HAP-1 (cell line): ENCODE measurements around the gene PCDHGA6.

Source experiments
- DNase-seq, 2 experiments: peaks; one replicate each; pipeline ENCODE4 v3.0.0-alpha.2; 2016 to 2020; ENCODE audit warnings: low spot score in 2 of 2
- H3K27me3 ChIP-seq: fragments of 250-450 bp; sonication (Bioruptor Pico); 2 replicates; pipeline ENCODE4 v1.5.1; 2020; ENCODE audit warnings: low read depth, mild to moderate bottlenecking, moderate library complexity
- H3K36me3 ChIP-seq: fragments of 250-450 bp; sonication (Bioruptor Pico); replicated peaks from 2 replicates; pipeline ENCODE4 v1.5.1; 2020; ENCODE audit warnings: mild to moderate bottlenecking
- H3K4me1 ChIP-seq: fragments of 250-450 bp; sonication (Bioruptor Pico); 2 replicates; pipeline ENCODE4 v1.5.1; 2020; ENCODE audit warnings: mild to moderate bottlenecking
- H3K4me3 ChIP-seq: fragments of 250-450 bp; sonication (Bioruptor Pico); 2 replicates; pipeline ENCODE4 v1.5.1; 2020; ENCODE audit warnings: mild to moderate bottlenecking, moderate library complexity
- H3K9me3 ChIP-seq: fragments of 250-450 bp; sonication (Bioruptor Pico); 2 replicates; pipeline ENCODE4 v1.5.1; 2020; ENCODE audit warnings: mild to moderate bottlenecking, moderate library complexity
- in situ Hi-C: fragments of 300-500 bp; cut with MboI; formaldehyde crosslinking; loops from 3 replicates; pipeline ENCODE4 v1.14.3; 2020; ENCODE audit warnings: low sequenced_read_pairs, inconsistent platforms, mixed read lengths

The PCDHGA6 gene

GRCh38 chr5:141349917-141350619 lies 23.6 kb upstream of the PCDHGA6 start, which contains the start of gene PCDHGB1:
PCDHGB1 (plus strand) TSS chr5:141350099; CDS start chr5:141350261, 162 bp downstream.
- peak; percentile 40 to 74 for DNase-seq
- H3K36me3 ChIP-seq, result no peaks in the 10 kb centered on the region
- no peaks in the 10 kb centered on the region for H3K4me1 ChIP-seq
- in situ Hi-C loops, result loop anchor here (10.0 kb wide), 1 partner anchor 215 kb away; no protein-coding TSS in a partner anchor
- H3K4me3 ChIP-seq, result no peak within 1 kb of the TSS
- H3K9me3 ChIP-seq, result no peaks in the 10 kb centered on the region
- no peaks in the 10 kb centered on the region for H3K27me3 ChIP-seq

- Histone ChIP-seq H3K4me3 (no peak overlapping the region), H3K4me1 (no peaks in the 10 kb centered on the region), H3K27me3 (no peaks in the 10 kb centered on the region), H3K9me3 (no peaks in the 10 kb centered on the region), H3K36me3 (no peaks in the 10 kb centered on the region)
- in situ Hi-C loops, result loop anchor here (10.0 kb wide), 1 partner anchor 213 kb away; no protein-coding TSS in a partner anchor
- DNase-seq, result no peak
Observed at GRCh38 chr5:141351591-141351990, 22.1 kb upstream of the PCDHGA6 start.

- no peak for DNase-seq
- Histone ChIP-seq H3K4me1 (no peaks in the 10 kb centered on the region), H3K4me3 (no peak within 1 kb of the TSS), H3K9me3 (no peaks in the 10 kb centered on the region), H3K36me3 (no peaks in the 10 kb centered on the region), H3K27me3 (no peaks in the 10 kb centered on the region)
- in situ Hi-C loops, result loop anchor here (10.0 kb wide), 1 partner anchor 210 kb away; no protein-coding TSS in a partner anchor
Observed at GRCh38 chr5:141354900-141355469, 18.7 kb upstream of the PCDHGA6 start, which contains the start of gene PCDHGA4. PCDHGA4 (plus strand) TSS chr5:141355021; CDS start chr5:141355108, 87 bp downstream.

GRCh38 chr5:141355641-141356040 lies 18.1 kb upstream of the PCDHGA6 start:
- no peaks in the 10 kb centered on the region for H3K27me3 ChIP-seq
- in situ Hi-C loops, result loop anchor here (10.0 kb wide), 1 partner anchor 209 kb away; no protein-coding TSS in a partner anchor
- H3K9me3 ChIP-seq, result no peaks in the 10 kb centered on the region
- DNase-seq, result no peak
- H3K4me1 ChIP-seq, result no peaks in the 10 kb centered on the region
- H3K36me3 ChIP-seq, result no peaks in the 10 kb centered on the region
- no peak overlapping the region for H3K4me3 ChIP-seq

DNA sequence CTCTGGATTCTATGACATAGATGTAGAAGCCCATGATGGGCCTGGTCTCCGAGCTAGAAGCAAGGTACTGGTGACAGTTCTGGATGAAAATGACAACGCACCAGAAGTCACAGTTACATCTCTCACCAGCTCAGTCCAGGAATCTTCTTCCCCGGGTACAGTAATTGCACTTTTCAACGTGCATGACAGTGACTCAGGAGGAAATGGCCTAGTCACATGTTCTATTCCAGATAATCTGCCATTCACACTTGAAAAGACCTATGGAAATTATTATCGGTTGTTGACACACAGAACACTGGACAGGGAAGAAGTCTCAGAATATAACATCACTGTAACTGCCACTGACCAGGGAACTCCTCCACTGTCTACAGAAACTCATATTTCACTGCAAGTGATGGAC lies 17.6 kb upstream of the PCDHGA6 start:
- Histone ChIP-seq H3K4me3 (no peak overlapping the region), H3K36me3 (no peaks in the 10 kb centered on the region), H3K27me3 (no peaks in the 10 kb centered on the region), H3K9me3 (no peaks in the 10 kb centered on the region), H3K4me1 (no peaks in the 10 kb centered on the region)
- no peak for DNase-seq
- in situ Hi-C loops, result loop anchor here (10.0 kb wide), 1 partner anchor 209 kb away; no protein-coding TSS in a partner anchor

GRCh38 chr5:141356950-141357349 lies 16.7 kb upstream of the PCDHGA6 start:
- H3K27me3 ChIP-seq, result no peaks in the 10 kb centered on the region
- no peaks in the 10 kb centered on the region for H3K9me3 ChIP-seq
- no peaks in the 10 kb centered on the region for H3K4me1 ChIP-seq
- no peaks in the 10 kb centered on the region for H3K36me3 ChIP-seq
- DNase-seq, result no peak
- in situ Hi-C loops, result loop anchor here (10.0 kb wide), 1 partner anchor 208 kb away; no protein-coding TSS in a partner anchor
- no peak overlapping the region for H3K4me3 ChIP-seq

GRCh38 chr5:141359790-141360426 lies 13.8 kb upstream of the PCDHGA6 start, which contains the start of gene PCDHGB2:
PCDHGB2 (plus strand) TSS chr5:141359994; CDS start chr5:141360136, 142 bp downstream.
- no peaks in the 10 kb centered on the region for H3K27me3 ChIP-seq
- in situ Hi-C loops, result loop anchor here (10.0 kb wide), 1 partner anchor 205 kb away; no protein-coding TSS in a partner anchor
- H3K4me3 ChIP-seq, result no peak within 1 kb of the TSS
- H3K4me1 ChIP-seq, result no peaks in the 10 kb centered on the region
- no peaks in the 10 kb centered on the region for H3K36me3 ChIP-seq
- peak; percentile 27 to 29 for DNase-seq
- H3K9me3 ChIP-seq, result 0 out of 2 replicates have a peak, but pooled peaks cover 3% of the 10 kb centered on the region

- in situ Hi-C loops, result no loop called here
Observed at GRCh38 chr5:141360685-141361084, 13.0 kb upstream of the PCDHGA6 start.

DNA sequence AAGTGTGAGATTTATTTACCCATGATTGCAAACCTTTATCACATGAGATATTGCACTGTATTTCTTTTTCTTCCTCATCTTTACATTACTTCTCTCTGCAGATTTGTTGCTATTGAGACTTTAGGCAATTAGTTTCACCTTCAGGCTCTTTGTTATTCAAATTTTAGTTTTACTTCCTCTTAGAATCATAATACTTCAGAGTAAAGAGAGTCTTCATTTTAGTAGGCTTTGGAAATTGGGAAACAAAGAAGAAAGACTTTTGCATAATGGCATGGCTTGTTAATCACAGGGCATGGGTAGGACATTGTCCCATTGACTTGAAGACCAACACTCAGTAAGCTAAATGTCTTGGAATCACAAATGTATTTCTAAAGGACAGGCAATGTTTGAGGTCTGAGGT lies 11.0 kb upstream of the PCDHGA6 start:
- Histone ChIP-seq H3K9me3 (0 out of 2 replicates have a peak, but pooled peaks cover 3% of the 10 kb centered on the region), H3K36me3 (no peaks in the 10 kb centered on the region), H3K27me3 (no peaks in the 10 kb centered on the region), H3K4me1 (no peaks in the 10 kb centered on the region), H3K4me3 (no peak overlapping the region)
- in situ Hi-C loops, result no loop called here
- no peak for DNase-seq

More at GRCh38 chr5:141360685-141361084, 13.0 kb upstream of the PCDHGA6 start:
- Histone ChIP-seq H3K36me3 (no peaks in the 10 kb centered on the region), H3K9me3 (0 out of 2 replicates have a peak, but pooled peaks cover 3% of the 10 kb centered on the region), H3K4me1 (no peaks in the 10 kb centered on the region), H3K4me3 (no peak overlapping the region), H3K27me3 (no peaks in the 10 kb centered on the region)
- no peak for DNase-seq

GRCh38 chr5:141363952-141364660 lies 9.6 kb upstream of the PCDHGA6 start, which contains the start of gene PCDHGA5:
PCDHGA5 (plus strand) TSS chr5:141364162; CDS start chr5:141364331, 169 bp downstream.
- Histone ChIP-seq H3K4me1 (no peaks in the 10 kb centered on the region), H3K4me3 (no peak within 1 kb of the TSS), H3K9me3 (0 out of 2 replicates have a peak, but pooled peaks cover 3% of the 10 kb centered on the region), H3K27me3 (no peaks in the 10 kb centered on the region), H3K36me3 (no peaks in the 10 kb centered on the region)
- DNase-seq, result no peak
- in situ Hi-C loops, result no loop called here

- in situ Hi-C loops, result no loop called here
- Histone ChIP-seq H3K4me3 (no peak overlapping the region), H3K4me1 (no peaks in the 10 kb centered on the region), H3K9me3 (0 out of 2 replicates have a peak, but pooled peaks cover 3% of the 10 kb centered on the region), H3K36me3 (no peaks in the 10 kb centered on the region), H3K27me3 (no peaks in the 10 kb centered on the region; the same call in 1 of the 2 replicates)
- no peak for DNase-seq
Observed at GRCh38 chr5:141366016-141366896, 7.4 kb upstream of the PCDHGA6 start.
